CD4-positive, alpha-beta T cell treated with Interleukin-6 at 100 ng/mL for 8 hours (primary cell): ENCODE data around the gene MFAP4.
A peak's percentile ranks its signal among the peaks of the same experiment; 100 is the strongest.

ENCODE experiments used
- DNase-seq: peaks from one replicate; pipeline ENCODE4 v3.0.0-alpha.2; 2020; ENCODE audit warnings: mixed read lengths, low spot score

Gene MFAP4

GRCh38 chr17:19348081-19348650 lies 38.8 kb downstream of the MFAP4 start:
- DNase-seq: no peak

GRCh38 chr17:19347323-19348080 lies 39.5 kb downstream of the MFAP4 start:
- no peak for DNase-seq

GRCh38 chr17:19346351-19347255 lies 40.4 kb downstream of the MFAP4 start:
- DNase-seq: no peak

DNA sequence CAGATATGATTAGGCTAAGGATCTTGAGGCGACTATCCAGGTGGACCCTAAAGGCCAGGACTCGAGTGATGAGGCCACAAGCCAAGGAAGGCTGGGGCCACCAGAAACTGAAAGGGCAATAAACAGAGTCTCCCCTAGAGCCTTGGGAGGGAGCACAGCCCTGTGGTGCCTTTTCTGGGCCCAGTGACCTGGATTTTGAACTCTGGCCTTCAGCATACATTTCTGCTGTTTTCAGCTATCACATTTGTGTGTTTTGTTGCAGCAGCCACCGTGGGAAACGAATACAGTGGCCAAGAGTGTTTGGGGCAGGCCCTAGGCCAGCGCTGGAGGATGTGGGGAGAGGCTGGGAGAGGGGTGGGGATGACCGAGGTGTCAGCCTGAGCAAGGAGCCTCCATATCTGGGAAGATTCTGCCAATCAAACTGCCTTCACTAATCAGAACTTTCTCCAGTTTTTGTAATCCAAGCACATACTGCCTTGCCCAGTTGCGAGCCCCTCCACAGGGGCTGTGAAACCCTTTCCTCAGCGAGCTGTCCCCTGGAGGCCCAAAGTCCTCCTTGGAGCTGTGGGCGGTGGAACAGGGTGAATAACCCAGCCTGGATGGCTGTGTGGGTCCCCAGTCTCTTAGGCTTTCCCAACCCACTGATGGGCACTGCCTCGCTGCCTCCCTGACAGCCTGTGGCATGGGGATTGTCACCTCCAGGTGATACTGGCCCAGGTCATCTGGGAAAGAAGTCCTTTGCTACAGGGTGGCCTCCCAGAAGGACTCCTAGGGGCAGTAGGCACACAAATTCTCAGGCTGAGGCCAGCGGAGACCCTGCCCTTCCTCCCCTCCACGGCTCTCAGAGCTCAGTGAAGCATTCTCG lies 41.3 kb downstream of the MFAP4 start:
- DNase-seq: no peak

- DNase-seq: no peak
These were observed 41.9 kb downstream of the MFAP4 start for GRCh38 chr17:19345067-19345460.

DNA sequence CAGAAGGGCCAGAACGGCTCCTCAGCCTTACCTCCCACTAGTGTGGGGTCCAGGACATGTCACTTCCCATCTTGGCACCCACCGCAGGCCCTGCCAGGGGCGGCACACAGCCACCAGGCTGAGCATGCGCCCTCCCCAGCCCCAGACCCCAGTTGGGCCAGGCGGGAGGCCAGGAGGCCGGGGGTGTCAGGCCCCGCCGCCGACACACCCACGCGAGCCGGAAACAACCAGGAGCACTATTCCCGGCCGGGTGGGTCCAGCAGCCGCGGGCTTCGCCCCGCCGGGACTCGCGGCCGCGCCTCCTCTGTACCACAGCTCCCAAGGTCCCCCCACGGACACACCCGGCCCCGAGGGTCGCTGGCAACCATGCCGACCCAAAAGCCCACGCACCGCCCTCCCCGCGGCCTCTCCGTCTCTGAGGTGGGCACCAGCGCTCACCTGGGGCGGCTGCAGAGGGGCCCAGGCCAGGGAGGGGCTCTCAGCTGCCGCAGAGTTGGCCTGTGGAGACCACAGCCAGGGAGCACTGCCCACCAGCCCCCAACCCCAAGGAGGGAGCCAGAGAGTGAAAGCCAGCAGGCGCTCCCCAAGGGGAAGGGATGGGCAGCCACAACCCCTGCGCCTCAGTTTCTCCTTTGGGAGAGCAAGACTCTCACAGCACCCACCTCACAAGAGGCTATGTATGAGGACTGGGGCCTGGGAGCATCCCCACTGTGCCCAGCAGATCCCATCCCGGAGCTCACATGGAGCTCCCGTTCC lies 42.5 kb downstream of the MFAP4 start:
- no peak for DNase-seq

GRCh38 chr17:19343671-19344151 lies 43.3 kb downstream of the MFAP4 start:
- DNase-seq: no peak

- no peak for DNase-seq
These were observed 43.7 kb downstream of the MFAP4 start for GRCh38 chr17:19343256-19343630.

- no peak for DNase-seq
These were observed 44.3 kb downstream of the MFAP4 start for GRCh38 chr17:19342611-19343255.

DNA sequence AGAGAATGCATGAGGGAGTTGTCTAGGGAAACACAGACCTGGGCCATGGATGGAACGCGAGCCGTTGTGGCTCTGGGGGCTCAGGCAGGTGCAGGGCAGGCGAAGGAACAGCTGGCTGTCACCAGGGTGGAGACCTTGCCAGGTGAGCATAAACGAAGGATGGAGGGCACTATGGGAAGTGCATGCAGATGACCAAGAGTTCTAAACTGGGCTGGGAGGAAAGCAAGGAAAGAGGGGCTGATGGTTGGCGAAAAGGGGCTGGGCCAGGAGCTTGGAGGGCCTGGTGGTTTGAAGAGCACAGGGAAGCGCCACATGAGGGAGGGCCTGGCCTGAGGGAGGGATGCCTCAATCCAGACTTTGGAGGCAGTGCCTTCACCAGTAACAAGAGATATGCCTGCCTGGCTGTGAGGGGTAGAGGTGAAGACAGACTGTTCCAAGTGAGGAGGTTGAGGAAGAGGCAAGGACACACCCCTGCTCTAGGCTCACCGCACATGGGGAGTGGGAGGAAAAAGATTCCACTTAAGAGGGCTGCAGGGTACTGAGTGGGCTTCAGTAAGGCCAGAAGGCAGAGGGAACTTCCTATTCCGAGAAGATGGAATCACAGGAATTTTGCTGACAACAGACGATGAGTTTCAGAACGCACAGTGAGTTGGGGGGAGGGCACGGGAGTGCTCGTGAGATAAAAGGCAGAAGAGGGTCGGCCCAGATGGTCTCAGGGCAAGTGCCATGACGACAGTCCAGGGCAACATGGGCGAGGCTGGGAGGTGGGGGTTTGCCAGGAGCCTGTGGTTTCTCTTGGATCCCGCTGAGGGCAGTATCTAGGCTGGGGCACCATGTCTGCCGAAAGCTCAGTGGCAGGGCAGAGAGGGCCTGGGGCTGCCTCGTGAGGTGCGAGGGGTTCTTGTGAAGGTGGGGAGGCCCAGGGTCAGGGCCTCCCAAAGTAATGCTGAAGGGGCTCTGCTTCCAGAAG lies 45.1 kb downstream of the MFAP4 start:
- no peak for DNase-seq

- no peak for DNase-seq
These were observed 45.8 kb downstream of the MFAP4 start for GRCh38 chr17:19341211-19341631.

DNA sequence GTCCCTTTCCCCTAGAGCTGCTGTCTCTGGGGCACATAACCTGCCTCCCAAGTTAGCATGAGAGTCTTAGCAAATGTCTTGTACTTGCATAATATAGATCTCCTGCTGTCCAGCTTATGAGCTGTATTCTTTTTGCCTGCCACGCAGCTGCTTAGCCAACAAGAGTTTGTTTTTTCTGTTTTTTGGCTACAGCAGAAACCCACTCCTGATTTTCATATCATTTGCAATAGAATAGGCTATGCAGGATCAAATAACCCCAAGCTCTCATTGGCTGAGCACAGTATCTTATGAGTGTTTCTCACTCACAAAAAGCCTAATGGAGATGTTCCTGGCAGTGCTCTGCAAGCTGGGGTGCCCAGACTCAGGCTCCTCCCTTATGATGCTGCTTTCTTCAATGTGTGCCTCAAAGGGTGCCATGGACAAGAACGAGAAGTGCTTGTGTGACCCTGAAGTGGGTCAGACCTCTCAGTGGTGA lies 47.6 kb downstream of the MFAP4 start:
- no peak for DNase-seq

DNA sequence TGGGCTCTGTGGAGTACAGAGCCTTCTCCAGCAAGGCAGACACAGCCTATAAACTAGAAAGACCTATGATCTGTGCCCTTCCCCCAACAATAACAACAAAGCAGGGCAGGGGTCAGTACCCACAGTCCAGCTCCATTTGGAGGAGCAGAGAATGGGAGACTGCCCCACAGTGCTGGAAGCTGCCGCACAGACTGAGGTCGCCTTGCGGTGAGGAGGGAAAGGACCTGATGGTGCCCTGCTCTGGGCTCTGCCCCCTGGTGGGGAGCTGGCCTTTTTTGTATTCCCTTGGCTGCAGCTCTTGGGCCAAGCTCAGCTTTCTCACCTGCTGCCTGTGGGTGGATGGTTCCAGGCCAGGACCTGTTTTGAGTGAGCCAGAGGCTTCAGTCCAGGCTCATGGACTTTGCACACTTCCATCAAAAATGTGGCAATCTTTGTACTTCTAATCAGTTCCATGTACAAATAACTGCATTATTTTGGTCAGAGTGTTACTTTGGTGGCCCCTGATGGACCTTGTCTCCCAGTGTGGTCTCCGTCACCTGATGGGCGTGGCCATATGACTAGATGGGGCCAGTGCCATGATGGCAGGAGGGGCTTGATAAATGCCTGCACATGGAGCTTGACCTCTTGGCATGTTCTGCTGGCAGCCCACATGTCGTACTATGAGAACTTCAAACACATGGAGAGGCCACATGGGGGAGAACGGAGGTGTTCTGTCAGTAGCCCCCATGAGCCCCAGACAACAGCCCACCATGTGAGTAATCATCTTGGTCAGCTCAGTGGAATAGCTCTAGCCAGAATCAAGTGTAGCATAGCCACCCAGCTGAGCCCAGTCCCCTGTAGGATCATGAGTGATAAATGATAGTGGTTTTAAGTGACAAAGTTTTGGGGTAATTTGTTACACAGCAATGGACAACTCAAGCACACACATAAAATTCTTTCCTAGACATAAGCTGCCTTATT lies 48.7 kb downstream of the MFAP4 start:
- DNase-seq: peak; percentile 61

DNA sequence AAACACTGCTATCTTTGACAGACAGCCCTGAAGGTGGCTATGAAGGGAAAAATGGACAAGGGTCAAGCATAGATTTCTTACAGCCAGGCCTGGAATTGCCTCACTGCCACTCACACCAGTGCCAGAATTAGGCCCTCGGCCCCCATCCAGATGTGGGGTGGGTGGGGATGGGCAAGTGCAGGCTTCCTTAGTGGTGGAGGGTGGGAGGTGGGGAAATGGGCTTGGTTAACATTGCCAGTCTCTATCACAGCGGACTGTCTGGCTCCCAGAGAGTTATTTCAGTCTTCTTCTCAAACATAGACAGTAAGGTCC lies 49.3 kb downstream of the MFAP4 start:
- DNase-seq: no peak

DNA sequence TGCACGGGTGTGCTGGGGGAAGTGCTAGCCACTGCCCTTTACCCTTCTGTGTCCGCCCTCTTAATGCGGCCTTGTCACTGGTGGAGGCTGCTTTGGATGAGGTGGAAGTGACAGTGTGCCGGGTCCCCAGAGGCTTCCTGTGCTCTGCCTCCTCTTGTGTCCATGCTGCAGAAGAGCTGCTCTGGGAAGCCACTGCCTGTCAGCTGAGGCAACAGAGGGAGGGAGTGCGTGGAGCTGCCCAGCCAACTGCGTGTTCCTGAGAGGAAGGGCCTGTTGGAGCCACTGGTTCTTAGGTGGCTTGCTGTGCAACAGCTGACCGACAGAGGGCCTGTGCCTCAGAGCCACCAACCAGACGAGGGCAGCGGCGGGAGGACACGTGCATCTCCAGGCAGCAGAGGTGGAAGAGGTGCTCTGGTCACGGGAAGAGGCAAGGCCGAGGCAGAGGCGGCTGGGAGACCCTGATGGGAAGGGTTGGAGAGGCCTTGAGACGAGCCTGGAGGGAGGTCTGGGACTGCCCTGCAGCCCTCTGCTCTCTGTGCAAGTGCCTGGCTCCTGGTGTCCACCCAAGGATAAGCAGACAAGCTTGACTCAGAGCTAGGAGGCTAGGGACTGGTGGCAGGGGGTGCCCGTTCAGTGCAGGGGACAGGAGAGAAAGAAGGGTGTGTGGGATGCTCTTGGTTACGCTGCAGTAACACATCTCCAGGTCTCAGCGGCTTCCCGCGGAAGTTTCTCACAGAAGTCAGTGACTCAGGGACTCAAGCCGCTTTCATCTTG lies 49.9 kb downstream of the MFAP4 start:
- no peak for DNase-seq

DNA sequence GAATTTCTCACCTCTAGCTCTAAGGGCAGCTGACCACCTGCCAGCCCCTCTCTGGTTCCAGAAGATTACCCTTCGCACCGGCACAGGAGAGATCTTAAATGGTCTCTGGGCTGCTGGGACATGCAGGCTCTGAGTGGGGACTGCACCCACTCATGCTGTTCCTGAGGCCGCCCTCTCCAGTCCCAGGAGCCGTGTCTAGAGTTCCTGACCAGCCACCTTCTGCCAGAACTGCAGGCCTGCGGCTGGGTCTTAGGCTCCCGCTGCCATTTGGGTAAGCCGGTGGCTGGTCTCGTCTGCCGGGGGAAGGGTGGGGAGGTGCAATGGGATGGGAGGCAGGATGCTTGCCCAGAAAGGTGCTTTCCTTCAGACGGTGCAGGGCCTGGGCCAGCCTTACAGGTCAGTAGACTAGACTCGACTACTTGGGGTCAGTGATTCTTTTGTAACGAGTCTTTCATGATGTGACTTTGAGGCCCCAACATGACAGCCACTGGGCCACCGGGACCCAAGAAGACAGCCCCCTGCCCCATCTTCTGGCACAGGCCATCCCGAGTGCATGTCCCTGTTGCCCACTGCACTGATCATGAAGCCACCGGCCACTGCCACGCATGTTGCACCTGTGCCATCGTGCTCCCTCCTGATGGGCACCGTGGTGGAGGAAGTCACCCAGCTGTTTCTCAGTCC lies 50.9 kb downstream of the MFAP4 start:
- no peak for DNase-seq

GRCh38 chr17:19334331-19334730 lies 52.7 kb downstream of the MFAP4 start:
- DNase-seq: no peak
